HG02840 (cell line): Measurements from ENCODE around the gene SORD.

Source experiments
- ATAC-seq: cut with Tn5 transposase; IDR thresholded peaks from one replicate; pipeline ENCODE4 v1.9.1; 2021; ENCODE audit warnings: mild to moderate bottlenecking, moderate library complexity, moderate number of reproducible peaks; ENCODE audit not compliant: unreplicated experiment, low FRiP score

The SORD gene

DNA sequence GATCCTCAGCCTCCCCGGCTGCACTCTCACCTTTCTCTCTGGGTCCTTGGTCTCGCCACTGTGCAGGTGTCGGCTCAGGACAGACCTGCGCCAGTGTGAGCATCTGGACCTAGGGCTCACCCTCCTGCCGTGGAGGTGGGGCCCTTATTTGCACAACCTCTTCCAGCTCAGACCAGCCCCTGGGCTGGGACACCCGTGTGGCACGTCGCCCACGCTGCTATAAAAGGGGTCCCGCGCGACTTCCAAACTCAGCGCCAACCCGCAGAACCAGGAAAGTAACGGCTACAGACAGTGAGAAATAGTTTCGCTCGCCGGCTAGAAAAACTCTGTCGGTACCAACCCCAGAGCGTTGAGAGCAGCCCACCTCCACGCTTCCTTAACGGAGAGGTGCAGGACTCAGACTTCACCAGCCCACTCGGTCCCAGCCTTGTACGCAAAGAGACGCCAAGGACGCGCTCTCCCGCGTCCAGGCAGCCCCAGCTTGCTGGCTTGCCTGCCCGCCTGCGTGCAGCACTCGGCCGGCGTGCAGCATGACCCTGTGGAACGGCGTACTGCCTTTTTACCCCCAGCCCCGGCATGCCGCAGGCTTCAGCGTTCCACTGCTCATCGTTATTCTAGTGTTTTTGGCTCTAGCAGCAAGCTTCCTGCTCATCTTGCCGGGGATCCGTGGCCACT is 91.2 kb downstream of the SORD start, which contains the start of the genes DUOX2 and DUOXA2:
Gene DUOX2, minus strand, starts transcription at position 97 of the 675 bp plus-strand sequence. CDS start 761 bp downstream, outside the sequence.
Gene DUOXA2, plus strand, starts transcription at position 251 of the 675 bp plus-strand sequence. Its CDS starts 280 bp downstream, at position 531.
- no peak for ATAC-seq

- ATAC-seq = no peak
Observed at GRCh38 chr15:45114751-45115085, 91.7 kb downstream of the SORD start.

DNA sequence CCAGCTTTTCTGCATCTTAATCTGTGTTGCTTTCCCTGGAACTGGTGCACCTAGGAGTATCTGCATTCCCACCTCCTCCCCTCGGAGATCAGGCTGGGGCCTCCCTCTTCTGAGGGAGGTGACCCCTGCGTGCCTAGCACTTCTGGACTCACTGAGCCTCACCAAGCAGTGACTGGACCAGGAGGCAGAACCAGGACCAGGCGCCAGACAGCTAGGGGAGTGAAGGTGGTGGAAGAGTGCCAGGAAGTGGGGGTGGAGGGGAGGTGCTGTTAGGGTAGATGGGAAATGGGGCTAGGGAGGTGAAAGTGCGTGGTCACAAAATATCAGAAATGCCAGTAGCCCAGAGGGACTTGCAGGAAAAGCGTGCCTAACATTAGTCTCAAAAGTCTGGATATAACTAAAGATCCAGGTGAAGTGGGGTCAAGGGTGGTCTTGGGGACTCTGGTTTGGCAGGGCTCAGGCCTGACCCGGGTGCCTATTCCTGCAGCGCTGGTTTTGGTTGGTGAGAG is 92.4 kb downstream of the SORD start:
- ATAC-seq = no peak

DNA sequence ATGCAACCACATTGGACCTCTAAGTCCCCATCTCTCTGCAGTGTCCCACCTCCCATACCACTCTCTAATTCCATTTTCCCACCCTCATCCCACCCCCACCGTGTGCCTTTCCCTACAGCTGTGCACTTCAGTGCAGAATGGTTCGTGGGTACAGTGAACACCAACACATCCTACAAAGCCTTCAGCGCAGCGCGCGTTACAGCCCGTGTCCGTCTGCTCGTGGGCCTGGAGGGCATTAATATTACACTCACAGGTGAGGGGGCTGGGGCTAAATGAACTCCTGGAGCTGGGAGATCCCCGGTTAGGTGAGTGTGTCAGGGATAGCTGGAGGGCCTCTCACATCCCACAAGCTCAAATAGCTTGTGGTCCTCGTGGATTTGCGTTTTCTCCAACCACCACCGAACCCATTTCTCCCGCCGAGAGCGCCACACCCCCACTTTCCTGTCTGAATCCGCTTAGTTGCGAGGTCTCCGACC is 93.0 kb downstream of the SORD start:
- no peak for ATAC-seq

- no peak for ATAC-seq
Observed at GRCh38 chr15:45116482-45117307, 93.7 kb downstream of the SORD start.

GRCh38 chr15:45117308-45118130 is 94.5 kb downstream of the SORD start:
- no peak for ATAC-seq

GRCh38 chr15:45118131-45118588 is 95.2 kb downstream of the SORD start:
- ATAC-seq = peak; percentile 72

- no peak for ATAC-seq
Observed at GRCh38 chr15:45118996-45119395, 96.0 kb downstream of the SORD start.

GRCh38 chr15:45120081-45120972 is 97.3 kb downstream of the SORD start:
- ATAC-seq = no peak

DNA sequence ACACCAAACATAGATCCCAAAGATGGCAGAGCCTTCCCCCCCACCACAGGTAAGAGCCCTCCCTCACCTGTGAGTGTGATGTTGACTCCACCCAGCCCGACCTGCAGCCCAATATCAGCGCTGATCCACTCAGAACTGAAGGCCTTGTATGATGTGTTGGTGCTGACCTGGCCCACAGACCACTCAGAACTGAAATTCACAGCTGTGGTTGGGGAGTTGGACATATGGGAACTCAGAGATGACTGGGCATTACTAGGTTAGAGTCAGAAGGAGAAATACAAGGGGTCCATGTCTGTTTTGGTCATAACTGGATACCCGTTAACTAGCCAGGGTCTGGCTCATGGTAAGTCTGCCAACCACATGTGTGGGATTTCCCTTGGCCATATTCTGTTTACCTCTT is 98.0 kb downstream of the SORD start:
- no peak for ATAC-seq

- no peak for ATAC-seq
Observed at GRCh38 chr15:45121706-45122417, 98.9 kb downstream of the SORD start.

DNA sequence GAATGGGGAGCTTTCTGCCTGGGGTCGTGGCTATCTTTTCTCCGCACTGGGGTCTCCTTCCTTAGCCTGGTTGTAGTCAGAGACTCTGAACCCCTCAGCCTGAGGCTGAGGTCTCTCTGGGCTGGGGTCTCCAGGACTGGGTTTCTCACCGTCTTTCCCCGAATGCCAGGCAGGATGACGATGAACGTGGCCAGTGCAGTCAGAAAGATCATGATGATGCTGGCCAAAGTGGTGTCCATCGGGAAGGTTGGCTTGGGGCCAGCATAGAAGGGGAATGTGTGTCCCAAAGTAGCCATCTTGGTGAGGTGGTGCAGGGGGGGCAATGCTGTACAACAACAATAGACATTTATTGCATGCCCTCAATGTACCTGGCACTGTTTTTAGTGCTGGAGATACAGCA is 99.7 kb downstream of the SORD start:
- no peak for ATAC-seq

- ATAC-seq = no peak
Observed at GRCh38 chr15:45123397-45123796, 100.4 kb downstream of the SORD start.

DNA sequence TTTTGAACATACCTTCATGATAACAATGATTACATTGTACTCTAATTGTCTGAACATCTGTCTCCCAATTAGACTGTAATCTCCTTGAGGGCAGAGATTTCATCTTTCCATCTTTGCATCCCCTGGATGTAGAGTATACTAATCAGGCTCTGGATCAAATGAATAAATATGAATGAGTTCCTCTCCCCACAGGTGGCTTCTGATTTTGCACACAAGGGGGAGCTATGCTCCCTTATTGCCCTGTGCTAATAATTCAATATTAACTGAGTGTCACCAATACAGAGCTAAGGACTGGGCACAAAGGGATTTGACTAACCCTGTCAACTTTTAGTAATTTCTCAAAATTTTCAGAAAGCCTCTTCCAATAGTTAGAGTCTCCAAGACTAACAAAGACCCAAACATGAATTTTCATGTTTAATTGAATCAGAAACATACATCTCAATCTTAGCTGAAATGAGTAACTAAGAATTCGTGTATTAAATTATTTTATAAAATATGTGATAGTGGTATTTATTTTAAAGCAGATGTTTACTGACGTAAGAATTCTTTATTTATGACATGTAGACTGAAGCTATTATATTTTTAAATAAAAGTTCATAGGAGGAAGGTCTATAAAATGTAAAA is 103.7 kb downstream of the SORD start:
- no peak for ATAC-seq
